SU-DHL-6 (cell line): ENCODE measurements around the gene EHHADH.

Experiments used
- EZH2phosphoT487 ChIP-seq: fragments of 200-600 bp; sonication (generic), shearing (Covaris generic); conservative IDR thresholded peaks from 2 replicates; pipeline ENCODE4 v1.6.1; 2018; ENCODE audit warnings: mild to moderate bottlenecking, antibody characterized with exemption, low read length, moderate library complexity, mixed read lengths
- TF ChIP-seq, protein P1 (sequence below): fragments of 200-600 bp; sonication (generic); IDR thresholded peaks from one replicate; pipeline ENCODE4 v1.5.1; 2017; ENCODE audit warnings: antibody characterized with exemption, mild to moderate bottlenecking, low read length, moderate library complexity; ENCODE audit not compliant: insufficient read depth, poor library complexity, severe bottlenecking

DNA sequence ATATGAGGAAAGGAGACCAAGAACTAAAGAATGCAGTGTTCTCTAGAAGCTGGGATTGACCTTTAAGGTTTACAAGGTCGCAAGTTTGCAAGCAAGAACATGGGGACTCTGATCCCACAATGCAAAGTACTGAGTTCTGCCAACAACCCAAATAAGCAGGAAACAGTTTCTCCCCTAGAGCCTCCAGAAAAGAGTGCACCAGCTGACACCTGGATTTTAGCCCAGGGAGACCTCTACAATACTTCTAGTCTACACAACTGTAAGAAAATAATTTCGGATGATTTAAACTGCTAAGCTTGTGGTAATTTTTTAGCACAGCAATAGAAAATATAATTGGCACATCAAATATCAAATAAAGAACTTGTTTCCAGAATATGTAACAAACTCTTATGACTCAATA is 46.4 kb downstream of the EHHADH start:
- TF ChIP-seq, protein P1, sequence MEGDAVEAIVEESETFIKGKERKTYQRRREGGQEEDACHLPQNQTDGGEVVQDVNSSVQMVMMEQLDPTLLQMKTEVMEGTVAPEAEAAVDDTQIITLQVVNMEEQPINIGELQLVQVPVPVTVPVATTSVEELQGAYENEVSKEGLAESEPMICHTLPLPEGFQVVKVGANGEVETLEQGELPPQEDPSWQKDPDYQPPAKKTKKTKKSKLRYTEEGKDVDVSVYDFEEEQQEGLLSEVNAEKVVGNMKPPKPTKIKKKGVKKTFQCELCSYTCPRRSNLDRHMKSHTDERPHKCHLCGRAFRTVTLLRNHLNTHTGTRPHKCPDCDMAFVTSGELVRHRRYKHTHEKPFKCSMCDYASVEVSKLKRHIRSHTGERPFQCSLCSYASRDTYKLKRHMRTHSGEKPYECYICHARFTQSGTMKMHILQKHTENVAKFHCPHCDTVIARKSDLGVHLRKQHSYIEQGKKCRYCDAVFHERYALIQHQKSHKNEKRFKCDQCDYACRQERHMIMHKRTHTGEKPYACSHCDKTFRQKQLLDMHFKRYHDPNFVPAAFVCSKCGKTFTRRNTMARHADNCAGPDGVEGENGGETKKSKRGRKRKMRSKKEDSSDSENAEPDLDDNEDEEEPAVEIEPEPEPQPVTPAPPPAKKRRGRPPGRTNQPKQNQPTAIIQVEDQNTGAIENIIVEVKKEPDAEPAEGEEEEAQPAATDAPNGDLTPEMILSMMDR = no peak
- TF ChIP-seq EZH2phosphoT487 = no peak
